Stimulated activated CD4-positive, alpha-beta T cell treated with anti-CD3 and anti-CD28 coated beads, Interleukin-4, amount 100 ng/mL, for 48 hours (primary cell): Measurements from ENCODE around the gene GPBP1.
"Not testable (repeated sequence)": the region's sequence is repeated elsewhere in the genome, so short reads cannot be mapped to it uniquely, and the experiment has no call there.

Experiments
- DNase-seq, 2 donors: peaks; one replicate each; pipeline ENCODE4 v3.0.0-alpha.2; 2020; ENCODE audit warnings: low read depth in 2 of 2

GPBP1 gene, protein sequence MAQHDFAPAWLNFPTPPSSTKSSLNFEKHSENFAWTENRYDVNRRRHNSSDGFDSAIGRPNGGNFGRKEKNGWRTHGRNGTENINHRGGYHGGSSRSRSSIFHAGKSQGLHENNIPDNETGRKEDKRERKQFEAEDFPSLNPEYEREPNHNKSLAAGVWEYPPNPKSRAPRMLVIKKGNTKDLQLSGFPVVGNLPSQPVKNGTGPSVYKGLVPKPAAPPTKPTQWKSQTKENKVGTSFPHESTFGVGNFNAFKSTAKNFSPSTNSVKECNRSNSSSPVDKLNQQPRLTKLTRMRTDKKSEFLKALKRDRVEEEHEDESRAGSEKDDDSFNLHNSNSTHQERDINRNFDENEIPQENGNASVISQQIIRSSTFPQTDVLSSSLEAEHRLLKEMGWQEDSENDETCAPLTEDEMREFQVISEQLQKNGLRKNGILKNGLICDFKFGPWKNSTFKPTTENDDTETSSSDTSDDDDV

DNA sequence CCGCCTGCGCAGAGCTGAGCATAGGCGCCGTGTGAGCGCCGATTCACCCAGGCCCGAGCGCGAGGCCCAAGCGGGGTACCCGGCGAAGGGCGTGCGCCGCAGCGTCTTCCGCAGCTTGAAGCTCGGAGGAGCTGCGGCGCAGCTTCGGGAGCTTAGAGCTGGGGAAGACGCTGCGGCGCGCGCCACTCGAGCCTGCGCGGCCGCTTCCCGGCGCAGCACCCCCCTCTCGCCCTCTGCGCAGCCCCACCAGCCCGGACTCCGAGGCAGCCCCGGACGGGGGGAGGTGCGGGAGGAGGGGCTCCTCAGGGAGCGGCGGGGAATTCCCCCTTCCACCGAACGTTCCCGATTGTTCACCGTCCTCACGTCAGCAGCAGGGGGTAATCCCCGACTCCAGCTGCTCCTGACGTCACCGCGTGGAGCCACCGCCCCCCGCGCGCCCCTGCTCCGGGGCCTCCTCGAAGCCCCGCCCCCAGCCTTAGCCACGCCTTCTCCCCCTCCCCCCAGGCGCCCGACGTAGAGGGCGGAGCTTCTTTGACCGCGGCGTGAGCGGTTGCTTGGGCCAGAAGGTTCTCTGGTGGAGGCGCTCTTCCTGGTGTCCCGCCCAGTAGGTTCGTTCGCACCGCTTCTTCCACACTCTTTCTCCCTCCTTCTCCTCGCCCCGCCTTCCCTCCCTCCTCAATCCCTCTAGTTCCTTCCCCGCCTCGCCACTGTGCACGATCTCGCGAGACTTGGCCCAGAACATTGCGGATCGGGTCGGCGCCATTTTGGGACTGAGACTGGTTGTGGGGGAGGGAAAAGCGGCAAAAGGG lies at the start of gene GPBP1:
Gene GPBP1 (plus strand): TSS at position 741 of the 809 bp plus-strand sequence. CDS start 40,072 bp downstream, outside the sequence.
- peak; percentile 95 to 98 for DNase-seq

DNA sequence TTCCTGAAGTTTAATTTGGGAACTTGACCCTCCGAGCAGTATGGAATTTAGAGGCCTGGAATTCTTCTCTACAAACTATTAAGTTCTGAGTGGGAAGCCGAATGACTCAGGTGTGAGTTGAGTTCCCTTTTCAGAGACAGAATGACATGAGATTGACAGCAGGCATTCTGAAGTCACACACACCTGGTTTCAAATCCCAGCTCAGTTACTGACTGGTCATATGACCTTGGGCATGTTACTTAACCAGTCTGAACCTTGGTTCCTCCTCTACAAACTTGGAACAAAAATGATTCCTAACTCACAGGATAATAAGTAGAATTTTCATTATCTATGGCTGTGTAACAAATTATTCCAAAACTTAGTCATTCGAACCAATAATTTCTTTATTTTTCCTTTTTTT lies 45.5 kb upstream of the GPBP1 start:
- no peak for DNase-seq

DNA sequence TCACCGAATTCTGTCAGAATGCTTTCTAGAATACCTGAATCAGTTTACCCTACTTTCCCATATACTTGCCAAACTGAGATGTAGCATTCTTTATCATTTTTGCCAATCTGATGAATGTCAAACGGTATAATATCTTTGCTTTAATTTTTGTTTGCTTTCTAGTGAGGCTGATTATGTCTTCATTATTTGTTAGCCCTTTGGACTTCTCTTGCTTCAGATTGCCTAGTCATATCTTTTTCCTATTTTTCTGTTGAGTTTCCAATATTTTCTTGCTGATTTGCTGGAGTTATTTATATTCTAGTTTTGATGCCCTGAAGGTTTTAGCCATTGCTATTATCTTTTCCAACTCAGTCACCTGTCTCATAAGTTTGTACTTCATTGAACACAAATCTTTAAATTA lies 40.3 kb upstream of the GPBP1 start:
- no peak for DNase-seq

DNA sequence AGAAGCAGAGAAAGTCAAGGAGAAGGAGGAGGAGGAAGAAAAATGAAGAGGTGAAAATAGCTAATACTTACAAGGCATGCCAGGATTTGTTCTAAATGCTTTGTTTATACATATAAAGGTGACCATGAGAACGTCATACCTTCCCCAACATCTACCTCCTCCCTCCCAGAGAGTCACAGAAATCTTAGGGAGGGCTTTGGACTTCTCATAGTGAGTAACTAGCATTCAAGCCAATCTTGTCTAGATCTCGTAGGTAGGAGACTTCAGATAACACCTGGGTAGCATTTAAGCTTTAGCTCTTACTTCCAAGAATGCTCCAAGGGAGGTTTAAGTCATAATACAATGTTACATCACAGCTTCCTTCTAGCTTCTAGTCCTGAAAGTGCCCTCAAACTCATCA lies 36.5 kb upstream of the GPBP1 start:
- DNase-seq = no peak

- no peak for DNase-seq
These were observed 21.5 kb upstream of the GPBP1 start for GRCh38 chr5:57152316-57152715.

DNA sequence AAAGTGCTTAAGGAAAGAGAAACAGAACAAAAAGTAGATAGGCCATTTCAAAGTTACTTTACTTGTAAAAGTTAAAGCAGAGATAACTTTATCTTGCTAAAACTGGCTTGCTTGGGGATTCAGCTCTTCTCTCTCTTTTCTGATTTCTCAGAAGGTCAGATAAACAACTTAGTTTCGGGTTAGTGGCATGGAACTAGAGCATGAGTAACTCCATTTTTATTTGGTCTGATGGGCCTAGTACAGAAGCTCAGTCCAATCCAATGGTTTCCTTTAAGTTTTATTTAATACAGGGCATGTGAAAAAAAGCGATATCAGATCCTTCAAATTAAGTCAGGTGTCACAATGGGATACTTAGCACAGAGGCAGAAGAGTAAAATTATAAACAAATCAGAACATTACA lies 18.8 kb upstream of the GPBP1 start:
- no peak for DNase-seq

DNA sequence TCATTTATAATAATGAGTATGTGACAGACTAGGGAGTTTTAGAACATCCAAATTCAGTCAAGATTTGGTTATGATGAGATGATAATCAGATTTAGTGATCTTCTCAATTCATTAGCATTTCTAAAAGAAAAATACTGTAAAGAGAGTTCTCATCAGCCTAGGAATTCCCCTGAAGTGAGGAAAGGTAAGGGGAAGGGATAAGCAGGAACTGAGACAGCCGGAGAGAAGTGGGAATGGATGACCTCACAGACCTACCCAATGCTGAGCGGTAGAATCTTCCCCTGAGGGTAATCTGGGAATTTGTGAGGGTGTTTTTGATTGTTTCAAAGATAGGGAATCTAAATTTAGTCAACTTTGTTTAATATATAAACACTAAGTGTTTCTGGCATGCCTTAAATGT lies 16.7 kb upstream of the GPBP1 start:
- no peak for DNase-seq

DNA sequence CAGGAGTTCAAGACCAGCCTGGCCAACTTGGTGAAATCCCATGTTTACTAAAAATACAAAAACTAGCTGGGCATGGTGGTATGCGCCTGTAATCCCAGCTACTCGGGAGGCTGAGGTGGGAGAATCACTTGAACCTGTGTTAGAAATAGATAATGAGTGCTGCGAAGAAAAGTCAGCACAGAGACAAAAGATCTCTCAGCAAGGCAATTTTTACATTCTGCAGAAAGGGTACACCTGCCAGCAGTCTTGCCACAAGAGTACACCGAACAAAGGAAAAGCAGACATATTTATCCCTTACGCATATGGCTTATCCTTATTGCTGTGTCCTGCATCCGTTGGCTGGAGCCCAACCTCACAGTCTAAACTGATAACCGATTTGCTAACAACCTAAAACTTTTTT lies 16.2 kb upstream of the GPBP1 start:
- DNase-seq = no peak

GRCh38 chr5:57163553-57164006 lies 10.3 kb upstream of the GPBP1 start:
- no peak for DNase-seq

DNA sequence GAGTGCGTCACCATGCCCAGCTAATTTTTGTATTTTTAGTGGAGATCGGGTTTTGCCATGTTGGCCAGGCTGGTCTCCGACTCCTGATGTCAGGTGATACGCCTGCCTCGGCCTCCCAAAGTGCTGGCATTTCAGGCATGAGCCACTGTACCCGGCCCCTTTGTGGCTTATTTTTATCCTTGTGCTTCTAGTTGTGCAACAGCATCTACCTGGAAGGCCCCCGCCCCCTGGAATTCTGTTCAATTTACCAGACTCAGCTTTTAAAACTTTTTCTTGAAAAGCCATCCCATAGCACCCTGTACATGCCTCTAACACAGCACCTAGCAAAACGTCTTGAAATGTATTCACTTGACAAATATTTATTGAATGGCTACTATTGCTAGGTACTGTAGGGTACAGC lies 9.7 kb upstream of the GPBP1 start:
- no peak for DNase-seq

DNA sequence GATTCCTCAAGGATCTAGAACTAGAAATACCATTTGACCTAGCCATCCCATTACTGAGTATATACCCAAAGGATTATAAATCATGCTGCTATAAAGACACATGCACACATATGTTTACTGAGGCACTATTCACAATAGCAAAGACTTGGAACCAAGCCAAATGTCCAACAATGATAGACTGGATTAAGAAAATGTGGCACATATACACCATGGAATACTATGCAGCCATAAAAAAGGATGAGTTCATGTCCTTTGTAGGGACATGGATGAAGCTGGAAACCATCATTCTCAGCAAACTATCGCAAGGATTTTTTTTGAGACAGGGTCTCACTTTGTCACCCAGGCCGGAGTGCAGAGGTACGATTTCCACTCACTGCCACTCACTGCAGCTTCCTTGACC lies 8.7 kb upstream of the GPBP1 start:
- DNase-seq = not testable (repeated sequence)

GRCh38 chr5:57166276-57166675 lies 7.6 kb upstream of the GPBP1 start:
- DNase-seq = no peak

- DNase-seq = no peak
These were observed 6.7 kb upstream of the GPBP1 start for GRCh38 chr5:57167201-57167600.

DNA sequence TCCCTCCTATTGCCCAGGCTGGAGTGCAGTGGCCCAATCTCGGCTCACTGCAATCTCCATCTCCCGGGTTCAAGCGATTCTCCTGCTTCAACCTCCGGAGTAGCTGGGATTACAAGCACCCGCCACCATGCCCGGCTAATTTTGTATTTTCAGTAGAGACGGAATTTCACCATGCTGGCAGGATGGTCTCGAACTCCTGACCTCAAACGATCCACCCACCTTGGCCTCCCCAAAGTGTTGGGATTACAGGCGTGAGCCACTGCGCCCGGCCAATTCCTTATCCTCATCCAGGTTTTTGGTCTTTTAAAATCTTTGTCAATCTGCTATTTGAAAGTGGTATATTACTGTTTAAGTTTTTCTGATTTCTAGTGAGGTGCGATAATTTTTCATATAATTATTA lies 3.7 kb upstream of the GPBP1 start:
- not testable (repeated sequence) for DNase-seq

GRCh38 chr5:57171816-57172465 lies 1.9 kb upstream of the GPBP1 start:
- DNase-seq = no peak

- DNase-seq = peak in 1 of 2 donors; percentile 62
These were observed 1.2 kb upstream of the GPBP1 start for GRCh38 chr5:57172466-57173318.

GRCh38 chr5:57174128-57174889 lies 450 bp downstream of the GPBP1 start:
- peak in 1 of 2 donors; percentile 20 for DNase-seq

- no peak for DNase-seq
These were observed 1.1 kb downstream of the GPBP1 start for GRCh38 chr5:57174890-57175510.

GRCh38 chr5:57175551-57176309 lies 1.9 kb downstream of the GPBP1 start:
- peak in 1 of 2 donors; percentile 30 for DNase-seq
